ENCODE data around the gene OSTN.

DNA sequence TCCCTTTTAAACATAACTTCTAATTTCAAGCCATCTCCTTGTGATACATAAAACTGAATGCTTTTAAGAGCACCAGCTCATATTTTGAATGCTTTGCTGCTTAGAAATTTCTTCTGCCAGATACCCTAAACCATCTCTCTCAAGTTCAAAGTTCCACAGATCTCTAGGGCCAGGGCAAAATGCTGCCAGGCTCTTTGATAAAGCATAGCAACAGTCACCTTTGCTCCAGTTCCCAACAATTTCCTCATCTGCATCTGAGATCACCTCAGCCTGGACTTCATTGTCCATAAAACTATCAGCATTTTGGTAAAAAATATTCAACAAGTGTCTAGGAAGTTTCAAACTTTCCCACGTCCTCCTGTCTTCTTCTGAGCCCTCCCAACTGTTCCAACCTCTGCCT is 17.5 kb downstream of the OSTN start:
- TF ChIP-seq, protein P1, sequence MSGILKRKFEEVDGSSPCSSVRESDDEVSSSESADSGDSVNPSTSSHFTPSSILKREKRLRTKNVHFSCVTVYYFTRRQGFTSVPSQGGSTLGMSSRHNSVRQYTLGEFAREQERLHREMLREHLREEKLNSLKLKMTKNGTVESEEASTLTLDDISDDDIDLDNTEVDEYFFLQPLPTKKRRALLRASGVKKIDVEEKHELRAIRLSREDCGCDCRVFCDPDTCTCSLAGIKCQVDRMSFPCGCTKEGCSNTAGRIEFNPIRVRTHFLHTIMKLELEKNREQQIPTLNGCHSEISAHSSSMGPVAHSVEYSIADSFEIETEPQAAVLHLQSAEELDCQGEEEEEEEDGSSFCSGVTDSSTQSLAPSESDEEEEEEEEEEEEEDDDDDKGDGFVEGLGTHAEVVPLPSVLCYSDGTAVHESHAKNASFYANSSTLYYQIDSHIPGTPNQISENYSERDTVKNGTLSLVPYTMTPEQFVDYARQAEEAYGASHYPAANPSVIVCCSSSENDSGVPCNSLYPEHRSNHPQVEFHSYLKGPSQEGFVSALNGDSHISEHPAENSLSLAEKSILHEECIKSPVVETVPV (CRISPR knock-in tag; IDR thresholded peaks at IDR 0.05): no peak
- no peak for TF ChIP-seq ARNTL (CRISPR knock-in tag; IDR thresholded peaks at IDR 0.05; ENCODE audit: borderline replicate concordance, low read depth)
- no peak for TF ChIP-seq ZC3H10 (CRISPR knock-in tag; IDR thresholded peaks at IDR 0.05)

Data from SK-N-SH treated with all-trans-retinoic acid at 6 μM for 48 hours (cell line).